Effector CD8-positive, alpha-beta T cell (primary cell): ENCODE data around the gene ANKRD23.
"Not testable (repeated sequence)": the region's sequence is repeated elsewhere in the genome, so short reads cannot be mapped to it uniquely, and the experiment has no call there.

ENCODE experiments used
- DNase-seq: peaks from one replicate; lab custom pipeline; 2025; lab: John Stamatoyannopoulos, UW

The ANKRD23 gene

GRCh38 chr2:96863575-96864342, 19.9 kb upstream of the ANKRD23 start:
- DNase-seq = no peak

- DNase-seq = not testable (repeated sequence)
Observed at GRCh38 chr2:96863056-96863455, 19.2 kb upstream of the ANKRD23 start.

- no peak for DNase-seq
Observed at GRCh38 chr2:96861074-96861473, 17.3 kb upstream of the ANKRD23 start.

GRCh38 chr2:96860065-96861029, 16.5 kb upstream of the ANKRD23 start:
- DNase-seq = no peak

GRCh38 chr2:96859681-96860064, 15.9 kb upstream of the ANKRD23 start:
- no peak for DNase-seq

GRCh38 chr2:96859099-96859649, 15.4 kb upstream of the ANKRD23 start:
- DNase-seq = no peak

GRCh38 chr2:96857667-96858372, 14.0 kb upstream of the ANKRD23 start, which contains the start of gene ANKRD39:
ANKRD39 (minus strand) TSS chr2:96858016; CDS start chr2:96857987, 29 bp downstream.
- DNase-seq = peak; percentile 96

GRCh38 chr2:96856776-96857666, 13.2 kb upstream of the ANKRD23 start:
- DNase-seq = peak; percentile 37

- DNase-seq = no peak
Observed at GRCh38 chr2:96853321-96853720, 9.5 kb upstream of the ANKRD23 start.

GRCh38 chr2:96852667-96853066, 8.8 kb upstream of the ANKRD23 start:
- DNase-seq = no peak

- no peak for DNase-seq
Observed at GRCh38 chr2:96848264-96848663, 4.4 kb upstream of the ANKRD23 start.

- DNase-seq = no peak
Observed at GRCh38 chr2:96847586-96847985, 3.8 kb upstream of the ANKRD23 start.

GRCh38 chr2:96846825-96847224, 3.0 kb upstream of the ANKRD23 start:
- DNase-seq = no peak

- DNase-seq = no peak
Observed at GRCh38 chr2:96844405-96844808, 586 bp upstream of the ANKRD23 start.

- no peak for DNase-seq
Observed at GRCh38 chr2:96842600-96842999, 1.2 kb downstream of the ANKRD23 start.

GRCh38 chr2:96841701-96842495, 1.9 kb downstream of the ANKRD23 start:
- DNase-seq = no peak

- no peak for DNase-seq
Observed at GRCh38 chr2:96839875-96840850, 3.7 kb downstream of the ANKRD23 start.

GRCh38 chr2:96839293-96839874, 4.4 kb downstream of the ANKRD23 start:
- DNase-seq = peak; percentile 52
